WTC11 (cell line): ENCODE measurements around the gene MYH14. TPM values are rescaled to one million over a fixed set of nuclear protein-coding genes. Genes with fewer than 3 reads are reported as not detected.

ENCODE experiments used
- ATAC-seq: fragments of 200-7000 bp; cut with Tn5 transposase; 2 replicates; pipeline ENCODE4 v1.10.0; 2021; ENCODE audit warnings: mild to moderate bottlenecking, moderate library complexity
- CTCF ChIA-PET: fragments of 300-600 bp; sonication (Branson Sonifier 250); formaldehyde crosslinking; loops from one replicate; lab custom pipeline; 2021; ENCODE audit warnings: antibody characterized with exemption; lab: Charles Lee
- POLR2A ChIA-PET: fragments of 350-600 bp; sonication (Branson Sonifier 250); formaldehyde crosslinking; loops from one replicate; lab custom pipeline; 2021; ENCODE audit warnings: antibody characterized with exemption; lab: Charles Lee
- DNase-seq: peaks from one replicate; pipeline ENCODE4 v3.0.0; 2021; ENCODE audit warnings: low spot score
- H3K27ac Mint-ChIP-seq: 2 replicates; pipeline ENCODE4 v1.8.0; 2021; ENCODE audit warnings: mixed read lengths
- H3K27me3 Mint-ChIP-seq: 2 replicates; pipeline ENCODE4 v1.8.0; 2021; ENCODE audit warnings: low read depth, mild to moderate bottlenecking, moderate library complexity, mixed read lengths
- H3K36me3 Mint-ChIP-seq: 2 replicates; pipeline ENCODE4 v1.8.0; 2021; ENCODE audit warnings: mixed read lengths
- H3K4me1 Mint-ChIP-seq: 2 replicates; pipeline ENCODE4 v1.8.0; 2022; ENCODE audit warnings: mixed read lengths
- H3K4me3 Mint-ChIP-seq: 2 replicates; pipeline ENCODE4 v1.8.0; 2021; ENCODE audit warnings: mild to moderate bottlenecking, moderate library complexity, mixed read lengths
- H3K9me3 Mint-ChIP-seq: 2 replicates; pipeline ENCODE4 v1.8.0; 2021; ENCODE audit warnings: mixed read lengths
- ATF1 ChIP-seq: sonication (generic); formaldehyde crosslinking; IDR thresholded peaks from 2 replicates; pipeline ENCODE4 v1.8.1; 2023; ENCODE audit warnings: mild to moderate bottlenecking, moderate library complexity, missing genetic modification reagents
- ATF6 ChIP-seq: sonication (generic); formaldehyde crosslinking; IDR thresholded peaks from 2 replicates; pipeline ENCODE4 v1.8.1; 2023; ENCODE audit warnings: mild to moderate bottlenecking, missing genetic modification reagents
- CREB1 ChIP-seq: sonication (generic); formaldehyde crosslinking; IDR thresholded peaks from 2 replicates; pipeline ENCODE4 v1.8.0; 2023; ENCODE audit warnings: mild to moderate bottlenecking, missing genetic modification reagents
- ESRRA ChIP-seq: sonication (generic); formaldehyde crosslinking; IDR thresholded peaks from 2 replicates; pipeline ENCODE4 v1.8.1; 2022; ENCODE audit warnings: mild to moderate bottlenecking, missing genetic modification reagents, borderline replicate concordance
- FOXP1 ChIP-seq: sonication (generic); formaldehyde crosslinking; IDR thresholded peaks from 2 replicates; pipeline ENCODE4 v1.8.0; 2022; ENCODE audit warnings: missing genetic modification reagents, mild to moderate bottlenecking, moderate library complexity, borderline replicate concordance
- FOXP4 ChIP-seq: sonication (generic); formaldehyde crosslinking; IDR thresholded peaks from 2 replicates; pipeline ENCODE4 v1.8.0; 2022; ENCODE audit warnings: mild to moderate bottlenecking, missing genetic modification reagents
- HMGA2 ChIP-seq: fragments of 250-450 bp; sonication (Bioruptor Pico); IDR thresholded peaks from 2 replicates; pipeline ENCODE4 v1.4.0; 2021; ENCODE audit warnings: mild to moderate bottlenecking, moderate library complexity
- IRF2 ChIP-seq: sonication (generic); formaldehyde crosslinking; IDR thresholded peaks from 2 replicates; pipeline ENCODE4 v1.8.0; 2022; ENCODE audit warnings: low read depth, missing genetic modification reagents, borderline replicate concordance
- MYBL2 ChIP-seq: sonication (generic); formaldehyde crosslinking; IDR thresholded peaks from 2 replicates; pipeline ENCODE4 v1.8.1; 2023; ENCODE audit warnings: mild to moderate bottlenecking, moderate library complexity, missing genetic modification reagents
- NR1H2 ChIP-seq: sonication (generic); formaldehyde crosslinking; IDR thresholded peaks from 2 replicates; pipeline ENCODE4 v1.9.0; 2021; ENCODE audit warnings: mild to moderate bottlenecking, moderate library complexity, missing genetic modification reagents
- NR3C1 ChIP-seq: sonication (generic); formaldehyde crosslinking; conservative IDR thresholded peaks from 2 replicates; pipeline ENCODE4 v1.8.1; 2023; ENCODE audit warnings: low read depth, mild to moderate bottlenecking, missing genetic modification reagents
- PRRX2 ChIP-seq: fragments of 250-450 bp; sonication (Bioruptor Pico); IDR thresholded peaks from 2 replicates; pipeline ENCODE4 v1.8.0; 2021; ENCODE audit warnings: mild to moderate bottlenecking
- RELA ChIP-seq: sonication (generic); formaldehyde crosslinking; IDR thresholded peaks from 2 replicates; pipeline ENCODE4 v1.8.1; 2022; ENCODE audit warnings: missing genetic modification reagents, mild to moderate bottlenecking, borderline replicate concordance
- SMAD4 ChIP-seq: sonication (generic); formaldehyde crosslinking; IDR thresholded peaks from 2 replicates; pipeline ENCODE4 v1.8.0; 2022; ENCODE audit warnings: mild to moderate bottlenecking, missing genetic modification reagents
- SOX15 ChIP-seq: fragments of 250-450 bp; sonication (Bioruptor Pico); IDR thresholded peaks from 2 replicates; pipeline ENCODE4 v1.9.0; 2021; ENCODE audit warnings: mild to moderate bottlenecking
- TP53 ChIP-seq: sonication (generic); formaldehyde crosslinking; IDR thresholded peaks from 2 replicates; pipeline ENCODE4 v1.8.1; 2023; ENCODE audit warnings: mild to moderate bottlenecking, missing genetic modification reagents
- ZBTB21 ChIP-seq: sonication (generic); formaldehyde crosslinking; IDR thresholded peaks from 2 replicates; pipeline ENCODE4 v1.8.1; 2023; ENCODE audit warnings: mild to moderate bottlenecking, missing genetic modification reagents, borderline replicate concordance
- ZNF263 ChIP-seq: sonication (generic); formaldehyde crosslinking; IDR thresholded peaks from 2 replicates; pipeline ENCODE4 v1.8.1; 2022; ENCODE audit warnings: low read depth, mild to moderate bottlenecking, moderate library complexity, missing genetic modification reagents
- ZNF281 ChIP-seq: sonication (generic); formaldehyde crosslinking; IDR thresholded peaks from 2 replicates; pipeline ENCODE4 v1.8.0; 2023; ENCODE audit warnings: mild to moderate bottlenecking, missing genetic modification reagents
- ZNF671 ChIP-seq: fragments of 250-450 bp; sonication (Bioruptor Pico); IDR thresholded peaks from 2 replicates; pipeline ENCODE4 v1.8.0; 2021; ENCODE audit warnings: mild to moderate bottlenecking
- total RNA-seq: library from RNA; stranded (reverse); gene quantifications from 3 replicates; pipeline ENCODE4 v1.2.3, GENCODE V29; 2021
- TF ChIP-seq, protein P1 (sequence below): sonication (generic); formaldehyde crosslinking; IDR thresholded peaks from 2 replicates; pipeline ENCODE4 v1.8.1; 2023; ENCODE audit warnings: mild to moderate bottlenecking, missing genetic modification reagents
- TF ChIP-seq, protein P2 (sequence below): fragments of 200-600 bp; IDR thresholded peaks from 2 replicates; pipeline ENCODE4 v1.8.0; 2022; ENCODE audit warnings: antibody characterized with exemption
- TF ChIP-seq, protein P3 (sequence below): sonication (generic); formaldehyde crosslinking; IDR thresholded peaks from 2 replicates; pipeline ENCODE4 v1.8.0; 2022; ENCODE audit warnings: mild to moderate bottlenecking, missing genetic modification reagents
- TF ChIP-seq, protein P4 (sequence below): sonication (generic); formaldehyde crosslinking; IDR thresholded peaks from 2 replicates; pipeline ENCODE4 v1.8.0; 2022; ENCODE audit warnings: mild to moderate bottlenecking, missing genetic modification reagents

Gene MYH14
- total RNA-seq, 1 experiment from 2014 or later = 25.8 TPM

GRCh38 chr19:50315773-50316448, 112.5 kb downstream of the MYH14 start (continued):
- 0 out of 2 replicates have a peak, but pooled peaks have one; percentile 63 for TF ChIP-seq ZNF281
- TF ChIP-seq MYBL2 = no peak
- TF ChIP-seq, protein P1, sequence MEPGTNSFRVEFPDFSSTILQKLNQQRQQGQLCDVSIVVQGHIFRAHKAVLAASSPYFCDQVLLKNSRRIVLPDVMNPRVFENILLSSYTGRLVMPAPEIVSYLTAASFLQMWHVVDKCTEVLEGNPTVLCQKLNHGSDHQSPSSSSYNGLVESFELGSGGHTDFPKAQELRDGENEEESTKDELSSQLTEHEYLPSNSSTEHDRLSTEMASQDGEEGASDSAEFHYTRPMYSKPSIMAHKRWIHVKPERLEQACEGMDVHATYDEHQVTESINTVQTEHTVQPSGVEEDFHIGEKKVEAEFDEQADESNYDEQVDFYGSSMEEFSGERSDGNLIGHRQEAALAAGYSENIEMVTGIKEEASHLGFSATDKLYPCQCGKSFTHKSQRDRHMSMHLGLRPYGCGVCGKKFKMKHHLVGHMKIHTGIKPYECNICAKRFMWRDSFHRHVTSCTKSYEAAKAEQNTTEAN = no peak
- TF ChIP-seq PRRX2 (CRISPR knock-in tag) = no peak
- TF ChIP-seq NR3C1 (CRISPR knock-in tag) = no peak
- no peak for TF ChIP-seq ZBTB21
- no peak for TF ChIP-seq RELA (CRISPR knock-in tag)

GRCh38 chr19:50317115-50317514, 113.7 kb downstream of the MYH14 start:
- ATAC-seq (no peak), DNase-seq (no peak)
- H3K4me3 Mint-ChIP-seq = no peak overlapping the region
- H3K27ac Mint-ChIP-seq = no peak overlapping the region
- TF ChIP-seq FOXP4 (CRISPR knock-in tag) (no peak), FOXP1 (no peak), HMGA2 (CRISPR knock-in tag) (no peak), ATF6 (no peak), CREB1 (CRISPR knock-in tag) (no peak), ATF1 (no peak), ZNF263 (CRISPR knock-in tag) (no peak), ZBTB21 (no peak), SOX15 (CRISPR knock-in tag) (no peak), ZNF671 (CRISPR knock-in tag) (no peak), NR1H2 (CRISPR knock-in tag) (no peak), IRF2 (CRISPR knock-in tag) (no peak), ESRRA (CRISPR knock-in tag) (no peak), TP53 (CRISPR knock-in tag) (no peak), SMAD4 (no peak)
- TF ChIP-seq, protein P2, sequence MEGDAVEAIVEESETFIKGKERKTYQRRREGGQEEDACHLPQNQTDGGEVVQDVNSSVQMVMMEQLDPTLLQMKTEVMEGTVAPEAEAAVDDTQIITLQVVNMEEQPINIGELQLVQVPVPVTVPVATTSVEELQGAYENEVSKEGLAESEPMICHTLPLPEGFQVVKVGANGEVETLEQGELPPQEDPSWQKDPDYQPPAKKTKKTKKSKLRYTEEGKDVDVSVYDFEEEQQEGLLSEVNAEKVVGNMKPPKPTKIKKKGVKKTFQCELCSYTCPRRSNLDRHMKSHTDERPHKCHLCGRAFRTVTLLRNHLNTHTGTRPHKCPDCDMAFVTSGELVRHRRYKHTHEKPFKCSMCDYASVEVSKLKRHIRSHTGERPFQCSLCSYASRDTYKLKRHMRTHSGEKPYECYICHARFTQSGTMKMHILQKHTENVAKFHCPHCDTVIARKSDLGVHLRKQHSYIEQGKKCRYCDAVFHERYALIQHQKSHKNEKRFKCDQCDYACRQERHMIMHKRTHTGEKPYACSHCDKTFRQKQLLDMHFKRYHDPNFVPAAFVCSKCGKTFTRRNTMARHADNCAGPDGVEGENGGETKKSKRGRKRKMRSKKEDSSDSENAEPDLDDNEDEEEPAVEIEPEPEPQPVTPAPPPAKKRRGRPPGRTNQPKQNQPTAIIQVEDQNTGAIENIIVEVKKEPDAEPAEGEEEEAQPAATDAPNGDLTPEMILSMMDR = no peak
- TF ChIP-seq, protein P3, sequence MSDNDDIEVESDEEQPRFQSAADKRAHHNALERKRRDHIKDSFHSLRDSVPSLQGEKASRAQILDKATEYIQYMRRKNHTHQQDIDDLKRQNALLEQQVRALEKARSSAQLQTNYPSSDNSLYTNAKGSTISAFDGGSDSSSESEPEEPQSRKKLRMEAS = no peak
- TF ChIP-seq, protein P4, sequence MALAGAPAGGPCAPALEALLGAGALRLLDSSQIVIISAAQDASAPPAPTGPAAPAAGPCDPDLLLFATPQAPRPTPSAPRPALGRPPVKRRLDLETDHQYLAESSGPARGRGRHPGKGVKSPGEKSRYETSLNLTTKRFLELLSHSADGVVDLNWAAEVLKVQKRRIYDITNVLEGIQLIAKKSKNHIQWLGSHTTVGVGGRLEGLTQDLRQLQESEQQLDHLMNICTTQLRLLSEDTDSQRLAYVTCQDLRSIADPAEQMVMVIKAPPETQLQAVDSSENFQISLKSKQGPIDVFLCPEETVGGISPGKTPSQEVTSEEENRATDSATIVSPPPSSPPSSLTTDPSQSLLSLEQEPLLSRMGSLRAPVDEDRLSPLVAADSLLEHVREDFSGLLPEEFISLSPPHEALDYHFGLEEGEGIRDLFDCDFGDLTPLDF = no peak
- H3K36me3 Mint-ChIP-seq = no peaks in the 10 kb centered on the region; the same call in 1 of the 2 replicates
- CTCF ChIA-PET = interaction anchor here (1.8 kb wide), 1 partner anchor 52 kb away, joined by 16 read pairs; no protein-coding TSS in a partner anchor
- POLR2A ChIA-PET = interaction anchor here (2.0 kb wide), 1 partner anchor 9 kb away, joined by 21 read pairs; no protein-coding TSS in a partner anchor
- H3K27me3 Mint-ChIP-seq = peaks cover 7% of the 10 kb centered on the region
- no peaks in the 10 kb centered on the region for H3K9me3 Mint-ChIP-seq
- peaks cover 29% of the 10 kb centered on the region for H3K4me1 Mint-ChIP-seq
